Natural killer cell treated with Interleukin-12 subunit alpha and Interleukin-12 subunit beta and Interleukin-15 and Interleukin-18, amount 100 ng/mL, for 72 hours (primary cell): ENCODE measurements around the gene FOXF1. TPM values are rescaled to one million over a fixed set of nuclear protein-coding genes. Genes with fewer than 3 reads are reported as not detected.

Experiments used
- ATAC-seq, 2 donors: fragments of 150-1000 bp; cut with Tn5 transposase in 1 of 2; sonication (Bioruptor Pico), chemical (Tn5 transposase) in 1 of 2; 2 replicates each; pipeline ENCODE4 v1.10.0; 2021
- DNase-seq: peaks from one replicate; pipeline ENCODE4 v3.0.0; 2022; ENCODE audit warnings: low spot score
- H3K27ac Mint-ChIP-seq, 2 donors: 1 replicate in 1 of 2; 2 replicates in 1 of 2; pipeline ENCODE4 v1.8.0; 2022; ENCODE audit warnings: mixed read lengths in 2 of 2, mild to moderate bottlenecking in 1 of 2, moderate library complexity in 1 of 2
- H3K27me3 Mint-ChIP-seq, 2 donors: 1 replicate in 1 of 2; 2 replicates in 1 of 2; pipeline ENCODE4 v1.8.0; 2022; ENCODE audit warnings: mixed read lengths in 2 of 2
- H3K36me3 Mint-ChIP-seq: one replicate; pipeline ENCODE4 v1.8.0; 2022; ENCODE audit warnings: mixed read lengths
- H3K4me1 Mint-ChIP-seq, 2 donors: 1 replicate in 1 of 2; 2 replicates in 1 of 2; pipeline ENCODE4 v1.8.0; 2022; ENCODE audit warnings: low read depth in 2 of 2, mixed read lengths in 2 of 2, mild to moderate bottlenecking in 1 of 2
- H3K4me3 Mint-ChIP-seq: one replicate; pipeline ENCODE4 v1.8.0; 2022; ENCODE audit warnings: mixed read lengths
- H3K9me3 Mint-ChIP-seq: 2 replicates; pipeline ENCODE4 v1.8.0; 2022; ENCODE audit warnings: mixed read lengths
- total RNA-seq, 2 donors: library from RNA; stranded (reverse); gene quantifications; one replicate each; pipeline ENCODE4 v1.2.3, GENCODE V29; 2022

The FOXF1 gene
- total RNA-seq, 2 donors from 2014 or later = not detected

DNA sequence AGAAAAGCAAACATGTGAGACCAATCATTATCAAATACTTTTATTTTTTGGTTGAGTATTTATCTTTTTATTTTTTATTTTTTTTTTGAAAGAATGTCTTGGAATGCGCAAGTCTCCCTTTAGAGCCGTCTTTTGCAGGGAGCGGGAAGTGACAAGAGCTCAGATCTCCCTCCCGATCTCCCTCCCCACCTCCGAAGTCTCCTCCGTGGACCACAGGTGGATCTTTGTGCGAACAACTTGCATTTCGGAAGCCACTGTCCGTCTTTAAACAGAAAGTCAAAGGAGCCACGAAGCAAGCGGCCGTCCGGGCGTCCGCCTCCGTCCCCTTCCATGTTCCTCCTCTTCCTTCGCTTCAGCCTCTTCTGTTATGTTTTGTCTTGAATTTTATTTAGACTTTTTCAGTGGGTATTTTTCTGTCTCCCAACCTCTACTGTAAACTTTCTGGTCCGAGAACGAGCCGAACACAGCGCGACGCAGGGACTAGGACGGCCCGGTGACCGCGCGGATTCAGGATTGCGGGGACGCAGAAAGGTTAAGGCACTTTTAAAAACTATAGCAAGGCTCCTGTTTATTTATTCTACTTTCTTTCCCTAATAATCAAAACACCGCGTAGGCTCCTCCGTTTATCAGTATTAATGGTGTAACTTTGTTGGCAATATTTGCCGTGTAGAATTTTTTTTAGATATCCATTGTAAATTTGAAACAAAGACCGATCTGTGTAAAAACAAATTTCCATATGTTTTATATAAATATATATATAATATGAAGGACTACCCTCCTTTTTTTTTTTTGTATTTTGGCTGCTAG is 3.3 kb downstream of the FOXF1 start:
- Mint-ChIP-seq H3K4me3 (no peak overlapping the region), H3K9me3 (no peaks in the 10 kb centered on the region), H3K27ac (no peak overlapping the region), H3K27me3 (peaks cover 42 to 55% of the 10 kb centered on the region in 2 donors), H3K36me3 (no peaks in the 10 kb centered on the region), H3K4me1 (peaks cover 5 to 12% of the 10 kb centered on the region in 2 donors)
- ATAC-seq (no peak), DNase-seq (no peak)

DNA sequence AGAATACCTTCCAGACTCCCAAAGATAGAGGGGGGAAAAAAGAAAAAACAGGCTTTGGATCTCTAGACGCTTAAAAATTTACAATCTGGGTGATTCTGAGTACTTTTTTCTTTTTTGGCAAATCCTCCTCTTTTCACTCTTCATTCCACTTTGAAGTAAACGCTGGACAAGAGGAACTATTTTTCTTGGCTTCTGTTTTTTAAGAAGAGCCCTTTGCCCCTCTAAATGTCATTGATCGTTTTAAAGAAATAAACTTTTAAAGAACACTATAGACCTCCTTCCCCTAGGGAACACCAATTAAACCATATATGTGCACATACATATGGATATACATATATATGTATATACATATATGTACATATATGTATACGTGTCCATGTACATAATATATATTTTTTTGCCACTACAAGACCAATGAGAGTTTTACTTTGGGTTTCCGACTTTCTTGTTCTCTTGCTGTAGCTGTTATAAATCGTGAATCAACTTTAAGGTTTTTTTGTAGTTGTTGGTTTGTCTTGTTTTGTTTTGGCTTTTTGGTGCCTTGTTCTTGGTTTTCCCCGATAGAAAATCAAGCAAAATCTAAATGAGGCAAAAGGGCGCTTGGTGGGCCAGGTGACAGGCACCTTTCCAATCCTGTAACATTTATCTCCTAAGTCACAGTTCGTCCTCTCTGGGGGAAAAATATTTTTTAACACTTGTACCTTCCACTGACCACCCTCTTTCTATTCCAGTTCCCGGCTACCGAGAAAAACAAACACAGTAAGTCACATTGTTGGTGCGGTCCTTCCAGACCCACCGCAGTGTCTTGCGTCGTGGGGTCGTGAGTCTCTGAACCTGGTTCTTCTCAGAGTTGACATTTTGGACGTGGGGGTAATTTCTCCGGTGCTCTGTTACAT is 4.4 kb downstream of the FOXF1 start:
- Mint-ChIP-seq H3K36me3 (no peaks in the 10 kb centered on the region), H3K4me3 (no peak overlapping the region), H3K27me3 (peaks cover 45 to 57% of the 10 kb centered on the region in 2 donors), H3K9me3 (no peaks in the 10 kb centered on the region), H3K27ac (no peak overlapping the region), H3K4me1 (peaks cover 0 to 11% of the 10 kb centered on the region in 2 donors)
- no peak for ATAC-seq
- DNase-seq = no peak

DNA sequence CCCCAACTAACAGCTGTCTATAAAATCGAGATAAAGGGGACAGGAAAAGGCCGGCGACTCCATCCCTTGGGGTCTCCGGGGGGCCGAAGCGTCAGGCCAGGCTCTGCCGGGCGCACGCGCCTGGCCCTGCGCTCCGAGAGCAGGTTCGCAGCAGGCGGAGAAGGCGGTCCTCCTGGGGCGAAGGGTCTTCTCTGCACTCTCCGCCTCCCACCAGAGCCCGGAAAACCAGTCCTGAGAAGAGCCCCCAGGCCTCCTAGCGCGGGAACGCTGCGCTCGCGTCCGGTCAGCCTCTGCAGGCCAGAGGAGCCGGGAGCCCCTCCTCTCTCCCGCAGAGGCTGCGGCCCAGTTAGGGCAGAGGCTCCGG is 5.1 kb downstream of the FOXF1 start:
- Mint-ChIP-seq H3K4me1 (peaks cover 0 to 11% of the 10 kb centered on the region in 2 donors), H3K27me3 (peaks cover 45 to 57% of the 10 kb centered on the region in 2 donors), H3K36me3 (no peaks in the 10 kb centered on the region), H3K27ac (no peak overlapping the region), H3K4me3 (no peak overlapping the region), H3K9me3 (no peaks in the 10 kb centered on the region)
- ATAC-seq (no peak), DNase-seq (no peak)

DNA sequence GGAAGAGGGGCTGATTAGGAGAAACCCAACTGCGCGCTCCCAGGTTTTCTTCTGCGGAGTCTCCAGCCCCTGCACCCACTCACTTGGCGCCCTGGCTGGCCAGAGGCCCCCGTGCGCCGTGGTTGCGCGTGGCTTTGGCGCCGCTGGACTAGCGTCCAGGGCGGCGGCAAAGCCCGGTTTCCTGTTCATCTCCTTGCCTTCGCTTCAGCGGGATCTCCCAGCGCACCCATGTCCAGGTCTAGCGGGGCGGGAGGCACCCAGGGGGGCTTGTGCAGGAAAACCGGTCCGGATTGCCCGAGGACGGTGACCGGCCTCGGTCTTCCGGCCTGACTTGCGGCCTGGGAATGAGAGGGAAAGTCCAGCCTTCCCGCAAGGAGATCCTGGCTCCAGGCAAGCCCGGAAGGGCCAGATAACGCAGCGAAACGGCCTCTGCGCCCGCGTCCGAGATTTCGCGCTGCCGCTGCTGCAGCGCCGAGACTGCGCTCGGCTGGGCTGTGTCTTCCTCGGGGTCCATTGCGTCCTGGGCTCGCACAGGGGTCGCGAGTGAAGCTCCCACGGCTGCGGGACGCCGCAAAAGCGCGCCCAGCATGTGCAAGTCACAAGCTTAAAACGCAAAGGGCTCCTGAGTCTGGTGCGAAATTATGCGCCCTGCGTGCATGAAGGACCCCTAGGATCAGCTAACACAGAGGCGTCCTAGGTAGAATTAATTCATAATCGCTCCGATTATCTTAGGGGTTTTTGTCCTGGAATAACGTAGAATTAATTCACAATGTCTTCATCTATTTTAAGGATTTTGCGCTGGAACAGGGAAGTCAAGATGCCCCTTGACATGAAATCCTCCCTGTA is 5.7 kb downstream of the FOXF1 start:
- Mint-ChIP-seq H3K4me3 (no peak overlapping the region), H3K27me3 (peaks cover 45 to 57% of the 10 kb centered on the region in 2 donors), H3K9me3 (no peaks in the 10 kb centered on the region), H3K4me1 (peaks cover 0 to 9% of the 10 kb centered on the region in 2 donors), H3K36me3 (no peaks in the 10 kb centered on the region), H3K27ac (no peak overlapping the region)
- no peak for ATAC-seq
- DNase-seq = no peak

DNA sequence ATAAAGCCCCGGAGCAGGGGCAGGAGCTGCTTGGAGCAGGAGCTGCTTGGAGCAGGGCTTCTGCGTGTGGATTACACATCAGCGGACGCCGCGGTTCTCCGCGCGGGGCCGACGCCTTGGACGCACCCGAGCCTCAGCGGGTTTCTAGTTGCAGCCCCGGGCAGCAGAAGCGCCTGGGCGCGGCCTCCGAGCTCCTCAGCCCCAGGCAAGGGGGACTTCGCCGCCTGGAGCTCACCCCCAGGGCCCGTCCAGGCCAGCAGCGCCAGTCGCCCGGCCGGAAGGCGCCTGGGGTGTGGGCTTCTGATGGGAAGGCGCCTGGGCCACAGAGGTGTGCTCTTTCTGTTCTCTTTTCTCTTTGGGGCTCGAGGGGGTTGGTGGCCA is 6.3 kb downstream of the FOXF1 start:
- no peaks in the 10 kb centered on the region for H3K36me3 Mint-ChIP-seq
- DNase-seq = no peak
- peaks cover 49 to 53% of the 10 kb centered on the region in 2 donors for H3K27me3 Mint-ChIP-seq

DNA sequence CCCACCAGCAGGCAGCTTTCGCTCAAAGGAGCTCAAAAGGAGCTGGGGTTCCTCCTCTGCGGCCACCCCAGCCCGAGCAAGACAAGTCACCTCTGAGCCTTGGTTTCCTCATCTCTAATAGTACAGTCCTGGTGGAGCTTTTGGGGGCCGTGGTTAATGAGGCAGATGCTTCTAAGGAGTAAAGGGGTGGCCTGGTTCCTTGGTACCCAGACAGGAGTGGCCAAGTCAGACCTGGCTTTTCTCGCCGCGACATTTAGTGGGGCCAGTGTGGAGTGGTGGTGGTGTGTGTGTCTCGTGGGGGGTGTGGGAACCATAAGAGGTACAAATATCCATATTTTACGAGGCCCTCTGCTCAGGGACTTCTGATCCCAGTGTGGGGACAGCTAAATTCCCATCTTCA is 6.7 kb downstream of the FOXF1 start:
- Mint-ChIP-seq H3K27me3 (peaks cover 47 to 50% of the 10 kb centered on the region in 2 donors), H3K4me1 (peaks cover 0 to 6% of the 10 kb centered on the region in 2 donors), H3K9me3 (no peaks in the 10 kb centered on the region), H3K36me3 (no peaks in the 10 kb centered on the region), H3K27ac (no peak overlapping the region), H3K4me3 (no peak overlapping the region)
- no peak for DNase-seq
- ATAC-seq = no peak

More for the DNA sequence above, 6.3 kb downstream of the FOXF1 start:
- H3K9me3 Mint-ChIP-seq = no peaks in the 10 kb centered on the region
- H3K27ac Mint-ChIP-seq = no peak overlapping the region
- no peak for ATAC-seq
- H3K4me3 Mint-ChIP-seq = no peak overlapping the region
- peaks cover 0 to 8% of the 10 kb centered on the region in 2 donors for H3K4me1 Mint-ChIP-seq

DNA sequence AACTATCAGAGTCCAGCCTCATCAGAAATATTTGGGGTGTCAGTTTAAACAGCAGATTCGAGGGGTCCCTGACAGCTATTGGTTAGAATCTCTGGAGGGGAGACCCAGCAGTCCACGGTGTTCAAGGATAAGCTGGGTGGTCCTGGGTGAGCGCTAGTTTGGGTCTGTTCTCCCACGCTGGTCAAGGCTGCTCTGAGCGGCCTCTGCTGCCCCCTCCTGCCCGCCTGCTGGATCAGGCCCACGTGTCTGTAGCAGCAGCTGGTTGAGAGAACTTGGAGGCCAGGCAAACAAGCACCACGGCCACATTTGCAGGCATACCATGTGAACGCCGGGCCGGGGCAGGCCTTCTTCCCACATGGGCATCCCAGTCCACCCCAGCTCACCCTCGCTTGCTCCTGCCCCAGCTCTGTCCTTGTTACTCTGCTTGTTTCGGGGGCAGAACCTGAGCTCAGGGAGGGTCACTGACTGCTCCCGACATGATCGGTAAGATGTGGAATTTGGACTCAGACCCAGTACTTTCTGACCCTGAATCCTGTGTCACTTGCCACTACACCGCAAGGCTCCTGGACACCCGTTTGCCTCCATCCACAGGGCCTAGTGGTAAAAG is 7.4 kb downstream of the FOXF1 start:
- H3K27ac Mint-ChIP-seq = no peak overlapping the region
- no peaks in the 10 kb centered on the region for H3K9me3 Mint-ChIP-seq
- H3K4me1 Mint-ChIP-seq = peaks cover 0 to 6% of the 10 kb centered on the region in 2 donors
- ATAC-seq (peak in 1 of 2 donors; percentile 65), DNase-seq (no peak)
- peaks cover 47 to 50% of the 10 kb centered on the region in 2 donors for H3K27me3 Mint-ChIP-seq
- H3K36me3 Mint-ChIP-seq = no peaks in the 10 kb centered on the region
- no peak overlapping the region for H3K4me3 Mint-ChIP-seq

DNA sequence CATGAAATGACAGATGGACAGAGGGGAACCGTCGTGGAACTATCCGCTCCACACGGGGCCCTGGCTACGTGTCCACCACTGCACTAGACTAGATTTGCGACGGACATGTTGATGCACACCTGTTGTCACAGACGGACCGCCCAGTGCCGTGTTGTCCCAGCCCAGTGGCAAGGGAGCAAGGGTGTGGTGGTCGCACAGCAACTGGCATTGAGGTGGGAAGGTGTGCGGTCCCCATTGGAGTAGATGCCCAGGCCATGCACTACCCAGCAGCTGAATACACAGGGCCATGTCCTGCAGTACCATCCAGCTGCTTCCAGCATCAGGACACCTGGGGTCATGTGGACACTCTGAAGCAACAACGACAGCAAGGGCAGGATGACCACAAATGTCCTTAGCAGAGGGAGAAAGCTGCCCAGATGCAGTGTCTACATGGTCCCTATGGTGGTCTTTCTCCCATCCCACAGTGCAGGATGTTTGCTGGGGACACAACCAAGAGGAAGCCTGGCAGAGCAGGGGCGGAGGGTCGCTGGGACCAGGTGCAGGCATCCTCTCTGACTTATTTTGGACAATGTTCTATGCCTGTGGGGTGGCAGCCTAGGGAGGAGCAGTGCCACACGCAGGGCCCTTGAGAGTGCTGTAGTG is 8.8 kb downstream of the FOXF1 start:
- ATAC-seq (no peak), DNase-seq (no peak)
- Mint-ChIP-seq H3K9me3 (no peaks in the 10 kb centered on the region), H3K4me3 (no peak overlapping the region), H3K27ac (no peak overlapping the region), H3K27me3 (peaks cover 39 to 41% of the 10 kb centered on the region in 2 donors), H3K4me1 (peaks cover 0 to 4% of the 10 kb centered on the region in 2 donors), H3K36me3 (no peaks in the 10 kb centered on the region)

DNA sequence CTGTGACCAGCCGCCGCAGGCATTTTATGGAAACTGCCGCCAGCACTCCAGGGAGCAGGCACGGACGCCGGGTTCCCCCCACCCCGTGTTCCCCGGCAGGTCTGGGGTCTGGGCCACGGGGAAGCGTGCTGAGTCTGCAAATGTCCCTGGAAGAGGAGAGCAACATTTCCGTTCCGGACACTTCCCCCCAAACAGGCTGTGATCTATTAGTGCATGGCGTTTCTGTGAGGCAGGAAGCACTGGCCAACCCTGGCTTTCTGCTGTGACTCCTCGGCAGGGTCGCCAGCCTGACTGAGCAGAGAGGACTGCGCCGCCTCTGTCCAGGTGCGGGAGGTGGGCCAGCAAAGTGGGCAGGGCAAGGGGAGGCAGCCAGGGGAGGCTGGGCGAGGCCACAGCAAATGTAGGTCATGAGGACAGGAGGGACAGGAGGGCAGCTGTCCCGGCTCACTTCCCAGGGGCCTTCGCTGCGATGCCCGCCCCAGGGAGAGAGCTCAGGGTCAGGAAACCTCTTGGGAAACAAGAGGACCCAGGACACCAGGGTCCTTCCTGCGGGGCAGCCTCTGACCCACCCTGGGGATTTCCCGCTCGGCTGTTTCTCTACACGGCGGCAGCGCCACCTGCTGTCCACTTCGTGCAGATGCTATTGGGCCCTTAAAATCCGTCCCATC is 9.5 kb downstream of the FOXF1 start:
- Mint-ChIP-seq H3K4me1 (peaks cover 0 to 4% of the 10 kb centered on the region in 2 donors), H3K4me3 (peak overlapping the region; percentile 15), H3K9me3 (no peaks in the 10 kb centered on the region), H3K36me3 (no peaks in the 10 kb centered on the region), H3K27ac (no peak overlapping the region), H3K27me3 (peaks cover 35% of the 10 kb centered on the region in 2 donors)
- ATAC-seq = peak; percentile 52 to 66
- no peak for DNase-seq

DNA sequence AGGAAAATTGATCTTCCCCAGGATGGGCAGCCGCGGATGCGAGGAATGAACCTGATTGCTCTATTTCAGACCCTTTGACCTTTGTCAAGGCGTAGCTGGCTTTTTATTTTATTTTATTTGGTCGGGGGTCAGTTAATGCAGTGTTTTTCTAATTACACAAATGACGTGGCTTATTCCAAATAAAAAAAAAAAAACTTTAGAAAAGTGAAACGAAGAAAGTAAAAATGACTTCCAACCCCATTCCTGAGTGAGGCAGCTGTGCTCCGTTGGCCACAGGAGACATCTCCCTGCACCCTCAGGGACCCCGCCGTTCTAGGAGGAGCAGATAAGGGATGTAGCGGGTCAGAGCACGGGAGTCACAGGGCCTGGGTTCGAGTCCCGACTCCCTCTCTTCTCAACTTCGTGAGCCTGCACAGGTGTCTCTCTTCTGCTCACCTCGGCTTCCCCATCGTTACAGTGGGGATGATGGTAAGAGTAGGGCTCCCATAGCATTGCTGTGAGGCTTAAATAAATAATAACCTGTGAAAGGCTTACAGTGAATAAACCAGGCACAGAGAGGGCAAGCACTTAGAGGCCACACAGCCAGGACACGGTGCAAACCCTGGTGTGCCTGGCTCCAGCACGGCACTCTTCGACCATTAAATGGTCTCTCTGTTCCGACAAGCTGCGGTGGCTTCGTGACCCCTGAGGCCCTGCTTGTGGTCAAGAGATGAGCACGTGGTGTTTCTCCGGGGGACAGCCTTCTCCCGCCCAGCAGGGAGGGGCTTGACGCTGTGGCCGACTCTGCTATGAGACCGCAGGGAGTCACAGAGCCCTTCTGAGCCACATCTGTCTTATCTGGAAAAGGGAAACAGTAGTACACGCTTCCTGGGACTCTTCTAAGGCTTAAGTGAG is 10.2 kb downstream of the FOXF1 start:
- no peak overlapping the region for H3K27ac Mint-ChIP-seq

DNA sequence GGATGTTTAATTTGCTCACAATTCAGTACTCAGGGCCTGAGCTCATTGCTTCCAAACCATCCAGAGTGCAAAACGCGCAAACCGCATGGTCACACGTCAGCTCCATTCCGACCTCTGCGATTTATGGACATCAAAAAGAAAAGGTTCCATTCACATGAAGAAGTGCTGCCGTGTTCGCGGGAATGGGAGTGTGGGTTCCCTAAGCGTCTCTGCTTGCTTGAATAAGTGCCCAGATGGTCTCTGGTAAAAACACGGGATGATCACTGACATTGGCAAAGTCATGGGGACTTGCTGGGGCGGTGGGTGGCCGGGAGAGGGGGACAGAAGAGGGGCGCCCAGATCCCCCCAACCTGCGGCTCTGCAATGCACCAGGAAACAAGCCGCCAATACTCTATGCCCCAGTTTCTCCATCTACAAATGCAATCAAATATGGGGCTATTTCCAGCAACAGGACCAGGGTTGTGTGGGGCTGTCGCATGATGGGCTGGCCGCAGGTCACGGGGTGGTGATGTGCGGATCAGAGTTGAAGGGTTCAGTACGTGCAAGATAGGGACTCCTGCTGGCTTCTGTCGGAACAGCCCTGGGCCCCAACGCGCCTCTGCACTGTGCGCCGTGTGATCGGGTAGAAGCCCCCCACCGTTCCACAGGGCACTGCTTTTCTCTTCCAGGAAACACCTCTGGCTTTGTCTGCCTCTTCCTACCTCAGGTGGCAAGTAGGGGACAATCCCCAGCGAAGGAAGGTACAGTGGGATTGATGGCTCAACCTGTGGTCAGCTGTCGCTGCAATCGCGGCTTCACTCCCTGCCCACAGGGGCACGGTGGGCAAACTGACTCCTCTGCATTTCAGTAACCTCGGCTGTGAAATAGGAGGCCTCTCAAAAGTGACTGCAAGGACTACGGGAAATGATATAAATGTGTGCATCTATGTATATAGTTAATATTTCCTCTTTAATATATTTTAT is 11.2 kb downstream of the FOXF1 start:
- H3K4me3 Mint-ChIP-seq = no peak overlapping the region
- no peaks in the 10 kb centered on the region for H3K36me3 Mint-ChIP-seq
- H3K9me3 Mint-ChIP-seq = no peaks in the 10 kb centered on the region
- DNase-seq (no peak), ATAC-seq (no peak)
- no peak overlapping the region for H3K27ac Mint-ChIP-seq
- H3K27me3 Mint-ChIP-seq = peaks cover 24 to 31% of the 10 kb centered on the region in 2 donors
- H3K4me1 Mint-ChIP-seq = peaks cover 0 to 4% of the 10 kb centered on the region in 2 donors

More for the DNA sequence above, 10.2 kb downstream of the FOXF1 start:
- peaks cover 0 to 4% of the 10 kb centered on the region in 2 donors for H3K4me1 Mint-ChIP-seq
- peaks cover 29 to 31% of the 10 kb centered on the region in 2 donors for H3K27me3 Mint-ChIP-seq
- peak overlapping the region; percentile 15 for H3K4me3 Mint-ChIP-seq
- no peaks in the 10 kb centered on the region for H3K9me3 Mint-ChIP-seq
- ATAC-seq = no peak
- H3K36me3 Mint-ChIP-seq = no peaks in the 10 kb centered on the region
- no peak for DNase-seq
